WTC11 (cell line): ENCODE measurements around the gene HOXA9. TPM values are rescaled to one million over a fixed set of nuclear protein-coding genes. Genes with fewer than 3 reads are reported as not detected.

Experiments
- ARID4B ChIP-seq: sonication (generic); formaldehyde crosslinking; IDR thresholded peaks from 2 replicates; pipeline ENCODE4 v1.8.0; 2023; ENCODE audit warnings: missing genetic modification reagents, mild to moderate bottlenecking, borderline replicate concordance
- ATF6 ChIP-seq: sonication (generic); formaldehyde crosslinking; IDR thresholded peaks from 2 replicates; pipeline ENCODE4 v1.8.1; 2023; ENCODE audit warnings: mild to moderate bottlenecking, missing genetic modification reagents
- CTCF ChIP-seq: fragments of 200-600 bp; IDR thresholded peaks from 2 replicates; pipeline ENCODE4 v1.8.0; 2022; ENCODE audit warnings: antibody characterized with exemption
- ERG ChIP-seq: fragments of 250-450 bp; sonication (Bioruptor Pico); IDR thresholded peaks from 2 replicates; pipeline ENCODE4 v1.8.0; 2021; ENCODE audit warnings: mild to moderate bottlenecking
- ESRRA ChIP-seq: sonication (generic); formaldehyde crosslinking; IDR thresholded peaks from 2 replicates; pipeline ENCODE4 v1.8.1; 2022; ENCODE audit warnings: mild to moderate bottlenecking, missing genetic modification reagents, borderline replicate concordance
- PRDM15 ChIP-seq: sonication (generic); formaldehyde crosslinking; IDR thresholded peaks from 2 replicates; pipeline ENCODE4 v1.8.0; 2022; ENCODE audit warnings: missing genetic modification reagents
- ZNF121 ChIP-seq: sonication (generic); formaldehyde crosslinking; IDR thresholded peaks from 2 replicates; pipeline ENCODE4 v1.8.0; 2023; ENCODE audit warnings: missing genetic modification reagents
- ZNF281 ChIP-seq: sonication (generic); formaldehyde crosslinking; IDR thresholded peaks from 2 replicates; pipeline ENCODE4 v1.8.0; 2023; ENCODE audit warnings: mild to moderate bottlenecking, missing genetic modification reagents
- total RNA-seq: library from RNA; stranded (reverse); gene quantifications from 3 replicates; pipeline ENCODE4 v1.2.3, GENCODE V29; 2021

Gene HOXA9
- total RNA-seq, 1 experiment from 2014 or later: not detected

GRCh38 chr7:27160546-27161213, 4.7 kb downstream of the HOXA9 start (continued):
- no peak for TF ChIP-seq ARID4B
- TF ChIP-seq ESRRA (CRISPR knock-in tag): no peak
- TF ChIP-seq CTCF: peak; percentile 100
- no peak for TF ChIP-seq PRDM15 (CRISPR knock-in tag)
- no peak for TF ChIP-seq ZNF281 (CRISPR knock-in tag)
- TF ChIP-seq ATF6 (CRISPR knock-in tag): no peak
- no peak for TF ChIP-seq ZNF121 (CRISPR knock-in tag)
- no peak for TF ChIP-seq ERG
